HCT116 (cell line): ENCODE measurements around the gene DNASE1L3. TPM values are rescaled to one million over a fixed set of nuclear protein-coding genes. Genes with fewer than 3 reads are reported as not detected.

ENCODE experiments used
- ATAC-seq: fragments of 200-7000 bp; cut with Tn5 transposase; 2 replicates; pipeline ENCODE4 v1.9.1; 2020; ENCODE audit warnings: mild to moderate bottlenecking, moderate library complexity
- BruUV-seq: library from RNA; stranded (reverse); fragments of 400-500 nt; replicated peaks from 2 replicates; lab custom pipeline; 2021; lab: Mats Ljungman, UMichigan
- CTCF ChIA-PET: fragments of 300-600 bp; sonication (Branson Sonifier 250); formaldehyde crosslinking; loops from one replicate; lab custom pipeline; 2021; ENCODE audit warnings: antibody characterized with exemption; lab: Charles Lee
- POLR2A ChIA-PET: fragments of 300-600, 350-600 bp; sonication (Branson Sonifier 250); formaldehyde crosslinking; loops from one replicate; lab custom pipeline; 2021; ENCODE audit warnings: antibody characterized with exemption; lab: Charles Lee
- RAD21 ChIA-PET, 2 experiments: fragments of 300-600 bp; sonication (Branson Sonifier 250); formaldehyde crosslinking; loops; one replicate each; lab custom pipeline; 2023; ENCODE audit warnings: low total read pairs in 2 of 2; ENCODE audit not compliant: uncharacterized antibody in 2 of 2, unreplicated experiment in 2 of 2, low non-redundant PET in 1 of 2; lab: Charles Lee
- DNase-seq: peaks from one replicate; pipeline ENCODE4 v3.0.0-alpha.2; 2010; ENCODE audit warnings: low read depth, low spot score
- H2AFZ ChIP-seq: fragments of 200-600 bp; shearing (Covaris generic), sonication (generic); 2 replicates; pipeline ENCODE4 v1.6.1; 2017; ENCODE audit warnings: low read depth, mixed run types, mixed read lengths, antibody characterized with exemption, low read length; ENCODE audit not compliant: poor library complexity, severe bottlenecking
- H3K27ac ChIP-seq: 2 replicates; pipeline ENCODE4 v1.5.1; 2012; ENCODE audit warnings: low read depth, low read length
- H3K27me3 ChIP-seq: fragments of 200-600 bp; sonication (generic); 2 replicates; pipeline ENCODE4 v1.6.1; 2016; ENCODE audit warnings: mixed run types, low read length, mixed read lengths; ENCODE audit not compliant: insufficient read depth
- H3K36me3 ChIP-seq, 2 experiments: fragments of 200-500 bp in 1 of 2; fragments of 200-600 bp in 1 of 2; sonication (Bioruptor generic) in 1 of 2; sonication (generic) in 1 of 2; 2 replicates each; pipeline versions ENCODE4 v1.5.1 to v1.6.1; 2014 to 2016; ENCODE audit warnings: low read length in 2 of 2, inconsistent platforms in 1 of 2, mixed read lengths in 1 of 2, mixed run types in 1 of 2; ENCODE audit not compliant: insufficient read depth in 2 of 2, control insufficient read depth in 1 of 2
- H3K4me1 ChIP-seq, 2 experiments: fragments of 200-600 bp in 1 of 2; sonication (generic) in 1 of 2; 2 replicates each; pipeline versions ENCODE4 v1.5.1 to v1.6.1; 2012 to 2017; ENCODE audit warnings: low read length in 2 of 2, inconsistent platforms in 1 of 2, mild to moderate bottlenecking in 1 of 2, mixed read lengths in 1 of 2, mixed run types in 1 of 2, moderate library complexity in 1 of 2; ENCODE audit not compliant: insufficient read depth in 2 of 2, control insufficient read depth in 1 of 2
- H3K4me2 ChIP-seq: fragments of 200-600 bp; sonication (generic); 2 replicates; pipeline ENCODE4 v1.6.1; 2017; ENCODE audit warnings: mixed run types, low read length, mixed read lengths
- H3K4me3 ChIP-seq, 2 experiments: fragments of 200-600 bp in 1 of 2; sonication (generic) in 1 of 2; replicated peaks in 1 of 2; 2 replicates each; pipeline ENCODE4 v1.5.1; 2011 to 2016; ENCODE audit warnings: low read length in 2 of 2, control low read depth in 1 of 2, low read depth in 1 of 2, mild to moderate bottlenecking in 1 of 2, mixed read lengths in 1 of 2, mixed run types in 1 of 2
- H3K79me2 ChIP-seq: fragments of 200-600 bp; sonication (generic); 2 replicates; pipeline ENCODE4 v1.6.1; 2017; ENCODE audit warnings: mild to moderate bottlenecking, mixed run types, low read length, moderate library complexity, mixed read lengths; ENCODE audit not compliant: insufficient read depth
- H3K9ac ChIP-seq: fragments of 200-600 bp; sonication (generic); 2 replicates; pipeline ENCODE4 v1.6.1; 2016; ENCODE audit warnings: low read length, mixed read lengths
- H3K9me2 ChIP-seq: fragments of 200-600 bp; sonication (generic), shearing (Covaris generic); 2 replicates; pipeline ENCODE4 v1.6.1; 2017; ENCODE audit warnings: mixed run types, mild to moderate bottlenecking, moderate library complexity; ENCODE audit not compliant: insufficient read depth
- H3K9me3 ChIP-seq, 2 experiments: fragments of 200-500 bp in 1 of 2; fragments of 200-600 bp in 1 of 2; sonication (Bioruptor generic) in 1 of 2; sonication (generic) in 1 of 2; 2 replicates each; pipeline ENCODE4 v1.6.1; 2014 to 2017; ENCODE audit warnings: low read length in 2 of 2, mixed read lengths in 2 of 2, inconsistent platforms in 1 of 2, low read depth in 1 of 2, mild to moderate bottlenecking in 1 of 2, mixed run types in 1 of 2, moderate library complexity in 1 of 2; ENCODE audit not compliant: control insufficient read depth in 1 of 2, insufficient read depth in 1 of 2
- H4K20me1 ChIP-seq: fragments of 200-600 bp; sonication (generic), shearing (Covaris generic); 2 replicates; pipeline ENCODE4 v1.6.1; 2017; ENCODE audit warnings: mixed run types, mild to moderate bottlenecking, moderate library complexity; ENCODE audit not compliant: insufficient read depth
- CBX3 ChIP-seq: IDR thresholded peaks from 2 replicates; pipeline ENCODE4 v1.6.1; 2012; ENCODE audit warnings: low read depth
- EZH2phosphoT487 ChIP-seq: fragments of 200-600 bp; IDR thresholded peaks from 2 replicates; pipeline ENCODE4 v1.6.1; 2018; ENCODE audit warnings: antibody characterized with exemption, borderline replicate concordance
- JUND ChIP-seq: IDR thresholded peaks from 2 replicates; pipeline ENCODE4 v1.6.1; 2012
- TCF7L2 ChIP-seq: IDR thresholded peaks from 2 replicates; pipeline ENCODE4 v1.7.0; 2011; ENCODE audit warnings: borderline replicate concordance, inconsistent platforms; ENCODE audit not compliant: insufficient read depth, insufficient read length; ENCODE audit errors: extremely low read depth
- YY1 ChIP-seq: IDR thresholded peaks from 2 replicates; pipeline ENCODE4 v1.6.1; 2011; ENCODE audit warnings: low read length, low read depth, moderate library complexity, mild to moderate bottlenecking; ENCODE audit not compliant: insufficient replicate concordance; ENCODE audit errors: extremely low read depth
- intact Hi-C: fragments of 100-400 bp; cut with micrococcal nuclease; formaldehyde crosslinking; loops from 2 replicates; pipeline ENCODE4 v1.10.0; 2022
- total RNA-seq: library from RNA; stranded (reverse); gene quantifications from one replicate; pipeline ENCODE4 v1.2.1, GENCODE V29; 2021; ENCODE audit not compliant: unreplicated experiment
- TF ChIP-seq, protein P1 (sequence below): IDR thresholded peaks from 2 replicates; pipeline ENCODE4 v1.6.1; 2011; ENCODE audit warnings: mild to moderate bottlenecking, low read length, moderate library complexity; ENCODE audit not compliant: insufficient replicate concordance; ENCODE audit errors: extremely low read depth

Gene DNASE1L3
- total RNA-seq, 1 experiment from 2014 or later, result not detected

- Histone ChIP-seq H3K9me3 (no peaks in the 10 kb centered on the region), H3K4me1 (no peaks in the 10 kb centered on the region), H3K4me2 (no peak overlapping the region), H3K79me2 (no peaks in the 10 kb centered on the region), H3K9me2 (no peaks in the 10 kb centered on the region), H3K27ac (no peak overlapping the region), H3K27me3 (no peaks in the 10 kb centered on the region), H3K4me3 (no peak overlapping the region), H2AFZ (no peak overlapping the region)
- ATAC-seq (no peak), DNase-seq (no peak)
- RAD21 ChIA-PET, result no interaction called here
- TF ChIP-seq CBX3 (no peak), YY1 (no peak)
- TF ChIP-seq, all 23 proteins: peak for 0
- H4K20me1 ChIP-seq, result no peaks in the 10 kb centered on the region
- BruUV-seq, result no TSS peak
- intact Hi-C loops, result no loop called here
- ChIA-PET POLR2A (no interaction called here), CTCF (no interaction called here)
- peaks cover 31 to 35% of the 10 kb centered on the region in 2 experiments for H3K36me3 ChIP-seq
- no peak overlapping the region for H3K9ac ChIP-seq
Measured at GRCh38 chr3:58153371-58153770, 57.4 kb downstream of the DNASE1L3 start.

DNA sequence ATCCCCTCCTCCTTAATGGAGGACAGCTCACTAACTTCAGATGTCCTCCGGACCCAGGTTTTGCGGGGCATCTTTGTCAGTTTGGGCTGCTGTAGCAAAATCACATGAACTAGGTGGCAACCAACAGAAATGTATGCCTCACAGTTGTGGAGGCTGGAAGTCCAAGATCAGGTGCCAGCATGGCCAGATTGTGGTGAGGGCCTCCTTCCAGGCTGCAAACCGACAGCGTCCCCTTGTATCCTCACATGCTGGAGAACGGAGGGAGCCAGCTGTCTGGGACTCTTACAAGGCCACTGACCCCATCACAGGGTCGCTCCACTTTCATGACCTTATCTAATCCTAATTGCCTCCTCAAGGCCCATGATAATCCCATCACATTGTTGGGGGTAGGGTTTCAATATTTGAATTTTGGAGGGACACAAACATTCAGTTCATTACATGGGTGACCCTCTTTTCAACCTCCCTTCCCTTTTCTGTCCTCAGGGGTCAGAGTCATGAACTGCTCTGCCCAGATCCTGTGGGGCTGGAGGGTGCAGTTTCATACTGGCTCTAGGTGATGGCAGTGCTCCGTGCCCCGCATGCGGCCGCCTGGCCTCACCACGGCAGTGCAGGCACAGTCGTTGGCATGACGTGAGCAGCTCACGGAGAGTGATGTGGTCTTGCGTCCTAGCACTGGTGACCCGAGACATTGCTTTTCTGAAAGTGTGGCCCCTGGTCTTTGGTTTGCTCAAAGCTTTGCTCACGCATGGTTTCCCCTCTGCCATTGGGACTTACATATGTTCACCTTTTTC, 58.4 kb downstream of the DNASE1L3 start:
- POLR2A ChIA-PET, result no interaction called here
- TF ChIP-seq EZH2phosphoT487, result no peak
- TF ChIP-seq YY1, result no peak
- no peak for TF ChIP-seq TCF7L2
- TF ChIP-seq, protein P1, sequence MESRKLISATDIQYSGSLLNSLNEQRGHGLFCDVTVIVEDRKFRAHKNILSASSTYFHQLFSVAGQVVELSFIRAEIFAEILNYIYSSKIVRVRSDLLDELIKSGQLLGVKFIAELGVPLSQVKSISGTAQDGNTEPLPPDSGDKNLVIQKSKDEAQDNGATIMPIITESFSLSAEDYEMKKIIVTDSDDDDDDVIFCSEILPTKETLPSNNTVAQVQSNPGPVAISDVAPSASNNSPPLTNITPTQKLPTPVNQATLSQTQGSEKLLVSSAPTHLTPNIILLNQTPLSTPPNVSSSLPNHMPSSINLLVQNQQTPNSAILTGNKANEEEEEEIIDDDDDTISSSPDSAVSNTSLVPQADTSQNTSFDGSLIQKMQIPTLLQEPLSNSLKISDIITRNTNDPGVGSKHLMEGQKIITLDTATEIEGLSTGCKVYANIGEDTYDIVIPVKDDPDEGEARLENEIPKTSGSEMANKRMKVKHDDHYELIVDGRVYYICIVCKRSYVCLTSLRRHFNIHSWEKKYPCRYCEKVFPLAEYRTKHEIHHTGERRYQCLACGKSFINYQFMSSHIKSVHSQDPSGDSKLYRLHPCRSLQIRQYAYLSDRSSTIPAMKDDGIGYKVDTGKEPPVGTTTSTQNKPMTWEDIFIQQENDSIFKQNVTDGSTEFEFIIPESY, result no peak
- TF ChIP-seq JUND, result no peak
- TF ChIP-seq, all 23 proteins: peak for 0
- Histone ChIP-seq H3K4me2 (no peak overlapping the region), H3K4me3 (no peak overlapping the region), H3K9me2 (no peaks in the 10 kb centered on the region), H2AFZ (no peak overlapping the region), H3K27me3 (no peaks in the 10 kb centered on the region), H3K9me3 (no peaks in the 10 kb centered on the region), H3K27ac (no peak overlapping the region), H3K9ac (no peak overlapping the region), H4K20me1 (no peaks in the 10 kb centered on the region), H3K36me3 (peaks cover 37 to 38% of the 10 kb centered on the region in 2 experiments), H3K4me1 (no peaks in the 10 kb centered on the region), H3K79me2 (no peaks in the 10 kb centered on the region)
- DNase-seq, result no peak
- ChIA-PET CTCF (no interaction called here), RAD21 (no interaction called here)
- ATAC-seq, result no peak
- intact Hi-C loops, result no loop called here
- no TSS peak for BruUV-seq
